GM23338 (cell line): ENCODE results near the gene ERC1. TPM values are rescaled to one million over a fixed set of nuclear protein-coding genes. Genes with fewer than 3 reads are reported as not detected.

Experiments
- ATAC-seq: fragments of 200-7000 bp; cut with Tn5 transposase; 3 replicates; pipeline ENCODE4 v1.9.1; 2020
- DNase-seq: peaks from one replicate; pipeline ENCODE4 v3.0.0-alpha.2; 2015; ENCODE audit warnings: low spot score
- H2AFZ ChIP-seq: fragments of 200-600 bp; sonication (generic); 2 replicates; pipeline ENCODE4 v1.8.0; 2016; ENCODE audit warnings: antibody characterized with exemption, mild to moderate bottlenecking, moderate library complexity
- H3F3A ChIP-seq: fragments of 200-600 bp; sonication (generic); replicated peaks from 2 replicates; pipeline ENCODE4 v1.8.0; 2017; ENCODE audit warnings: antibody characterized with exemption, mixed run types, low read depth
- H3K27ac ChIP-seq: fragments of 200-600 bp; sonication (generic); 2 replicates; pipeline ENCODE4 v1.6.1; 2016; ENCODE audit warnings: low read depth
- H3K27me3 ChIP-seq: fragments of 200-600 bp; sonication (generic); 2 replicates; pipeline ENCODE4 v1.8.0; 2016; ENCODE audit warnings: mild to moderate bottlenecking, mixed run types, moderate library complexity; ENCODE audit not compliant: insufficient read depth
- H3K36me3 ChIP-seq: fragments of 200-600 bp; sonication (generic); 2 replicates; pipeline ENCODE4 v1.8.0; 2016; ENCODE audit warnings: mild to moderate bottlenecking; ENCODE audit not compliant: insufficient read depth
- H3K4me1 ChIP-seq: fragments of 200-600 bp; sonication (generic); 2 replicates; pipeline ENCODE4 v1.8.0; 2016; ENCODE audit warnings: mild to moderate bottlenecking, moderate library complexity; ENCODE audit not compliant: insufficient read depth
- H3K4me2 ChIP-seq: fragments of 200-600 bp; sonication (generic); 2 replicates; pipeline ENCODE4 v1.7.1; 2017; ENCODE audit warnings: mixed run types
- H3K4me3 ChIP-seq: fragments of 200-600 bp; sonication (generic); 2 replicates; pipeline ENCODE4 v1.6.1; 2016; ENCODE audit warnings: mixed run types
- H3K79me2 ChIP-seq: fragments of 200-600 bp; sonication (generic); replicated peaks from 2 replicates; pipeline ENCODE4 v1.8.0; 2017; ENCODE audit warnings: mild to moderate bottlenecking; ENCODE audit not compliant: insufficient read depth
- H3K9me2 ChIP-seq: fragments of 200-600 bp; sonication (generic); 2 replicates; pipeline ENCODE4 v1.8.0; 2017; ENCODE audit not compliant: insufficient read depth
- H4K20me1 ChIP-seq: fragments of 200-600 bp; sonication (generic); replicated peaks from 2 replicates; pipeline ENCODE4 v1.8.0; 2017; ENCODE audit warnings: mild to moderate bottlenecking; ENCODE audit not compliant: insufficient read depth
- H3K27ac Mint-ChIP-seq: 2 replicates; pipeline ENCODE4 v1.8.0; 2020; ENCODE audit warnings: inconsistent platforms, mild to moderate bottlenecking, moderate library complexity, mixed read lengths
- H3K27me3 Mint-ChIP-seq: 3 replicates; pipeline ENCODE4 v1.8.0; 2022; ENCODE audit warnings: low read depth, mild to moderate bottlenecking, moderate library complexity, mixed read lengths, inconsistent platforms; ENCODE audit not compliant: insufficient read depth, poor library complexity
- H3K36me3 Mint-ChIP-seq: 3 replicates; pipeline ENCODE4 v1.8.0; 2021; ENCODE audit warnings: low read depth, mild to moderate bottlenecking, inconsistent platforms, moderate library complexity, mixed read lengths
- H3K4me1 Mint-ChIP-seq: 3 replicates; pipeline ENCODE4 v1.8.0; 2020; ENCODE audit warnings: mild to moderate bottlenecking, inconsistent platforms, mixed read lengths
- H3K4me3 Mint-ChIP-seq: 3 replicates; pipeline ENCODE4 v1.8.0; 2021; ENCODE audit warnings: moderate library complexity, mild to moderate bottlenecking, inconsistent platforms, mixed read lengths
- H3K9me3 Mint-ChIP-seq: 3 replicates; pipeline ENCODE4 v1.8.0; 2020; ENCODE audit warnings: moderate library complexity, mild to moderate bottlenecking, inconsistent platforms, mixed read lengths
- CREB1 ChIP-seq: fragments of 250-450 bp; sonication (Bioruptor Pico); IDR thresholded peaks from 2 replicates; pipeline ENCODE4 v1.5.0; 2020; ENCODE audit warnings: low read depth, mild to moderate bottlenecking, moderate library complexity
- CTCF ChIP-seq, 2 experiments: fragments of 200-600 bp in 1 of 2; sonication (generic) in 1 of 2; conservative IDR thresholded peaks; 2 replicates each; pipeline versions ENCODE4 v1.5.1 to v1.6.1; 2016 to 2017; ENCODE audit warnings: antibody characterized with exemption in 2 of 2, low read depth in 2 of 2, mild to moderate bottlenecking in 2 of 2, moderate library complexity in 1 of 2
- ETS1 ChIP-seq: IDR thresholded peaks from 2 replicates; pipeline ENCODE4 v1.6.1; 2016; ENCODE audit warnings: antibody characterized with exemption
- EZH2 ChIP-seq: fragments of 200-600 bp; sonication (generic); IDR thresholded peaks from one replicate; pipeline ENCODE4 v1.8.0; 2017; ENCODE audit warnings: antibody characterized with exemption, mild to moderate bottlenecking, low read depth; ENCODE audit not compliant: unreplicated experiment
- EZH2phosphoT487 ChIP-seq: fragments of 200-600 bp; sonication (generic); IDR thresholded peaks from one replicate; pipeline ENCODE4 v1.8.1; 2018; ENCODE audit warnings: antibody characterized with exemption; ENCODE audit not compliant: unreplicated experiment
- JUNB ChIP-seq: IDR thresholded peaks from one replicate; pipeline ENCODE4 v1.6.1; 2016; ENCODE audit warnings: antibody characterized with exemption; ENCODE audit not compliant: unreplicated experiment
- STAT1 ChIP-seq: IDR thresholded peaks from one replicate; pipeline ENCODE4 v1.6.1; 2016; ENCODE audit warnings: antibody characterized with exemption; ENCODE audit not compliant: unreplicated experiment
- ZNF114 ChIP-seq: fragments of 250-450 bp; sonication (Bioruptor Pico); IDR thresholded peaks from 2 replicates; pipeline ENCODE4 v1.5.0; 2020; ENCODE audit warnings: mild to moderate bottlenecking, moderate library complexity
- polyA plus RNA-seq: library from polyadenylated mRNA; unstranded; fragments of >200 nt; fragmentation: Nextera tagmentation; extraction: Ambion mirVana; gene quantifications from 2 replicates; pipeline ENCODE4 v1.2.1, GENCODE V29; 2016
- total RNA-seq: library from RNA; depleted of rRNA; stranded (reverse); fragments of >200 nt; shearing (Covaris generic); gene quantifications from 2 replicates; pipeline ENCODE4 v1.2.3, GENCODE V29; 2014

Gene ERC1
- total and polyA plus RNA-seq, 2 experiments from 2014 or later = 28.1 to 35.3 TPM

- no peaks in the 10 kb centered on the region for H4K20me1 ChIP-seq
- H3K4me3 ChIP-seq = no peak overlapping the region
- Mint-ChIP-seq H3K4me1 (peaks cover 17% of the 10 kb centered on the region), H3K4me3 (no peak overlapping the region), H3K27ac (no peak overlapping the region), H3K36me3 (peaks cover 20% of the 10 kb centered on the region), H3K27me3 (peaks cover 2% of the 10 kb centered on the region), H3K9me3 (no peaks in the 10 kb centered on the region; the same call in 2 of the 3 replicates)
- no peaks in the 10 kb centered on the region for H3F3A ChIP-seq
- H3K4me2 ChIP-seq = no peak overlapping the region
- TF ChIP-seq STAT1 (no peak), CTCF (conservative IDR thresholded peaks at IDR 0.05; ENCODE audit: low read depth in 2 of 2) (no peak), EZH2phosphoT487 (no peak), CREB1 (CRISPR knock-in tag) (no peak), ZNF114 (CRISPR knock-in tag) (no peak), JUNB (no peak)
- no peaks in the 10 kb centered on the region for H3K79me2 ChIP-seq
- no peak overlapping the region for H2AFZ ChIP-seq
- H3K4me1 ChIP-seq = no peaks in the 10 kb centered on the region
- no peak for DNase-seq
- no peaks in the 10 kb centered on the region for H3K9me2 ChIP-seq
- ATAC-seq = no peak
- H3K36me3 ChIP-seq = no peaks in the 10 kb centered on the region
- H3K27me3 ChIP-seq = no peaks in the 10 kb centered on the region
- H3K27ac ChIP-seq = no peak overlapping the region
Observed at GRCh38 chr12:1491983-1492697, 501.1 kb downstream of the ERC1 start.

GRCh38 chr12:1493781-1494565, 502.9 kb downstream of the ERC1 start:
- H3K27me3 ChIP-seq = no peaks in the 10 kb centered on the region
- ATAC-seq (no peak), DNase-seq (no peak)
- H2AFZ ChIP-seq = no peak overlapping the region
- no peaks in the 10 kb centered on the region for H3K4me1 ChIP-seq
- TF ChIP-seq ETS1 (no peak), CREB1 (CRISPR knock-in tag) (no peak), ZNF114 (CRISPR knock-in tag) (no peak), EZH2 (no peak), JUNB (no peak)
- H3K27ac ChIP-seq = no peak overlapping the region
- no peak overlapping the region for H3K4me2 ChIP-seq
- H3K4me1 Mint-ChIP-seq = peaks cover 12% of the 10 kb centered on the region
- no peaks in the 10 kb centered on the region for H3K9me2 ChIP-seq
- no peak overlapping the region for H3K4me3 Mint-ChIP-seq
- peaks cover 2% of the 10 kb centered on the region for H3K27me3 Mint-ChIP-seq
- no peak overlapping the region for H3K4me3 ChIP-seq
- H3F3A ChIP-seq = no peaks in the 10 kb centered on the region
- H3K36me3 Mint-ChIP-seq = peaks cover 20% of the 10 kb centered on the region
- H3K79me2 ChIP-seq = no peaks in the 10 kb centered on the region
- H3K36me3 ChIP-seq = no peaks in the 10 kb centered on the region
- H4K20me1 ChIP-seq = no peaks in the 10 kb centered on the region
- no peak overlapping the region for H3K27ac Mint-ChIP-seq
- peaks cover 9% of the 10 kb centered on the region; the same call in 2 of the 3 replicates for H3K9me3 Mint-ChIP-seq
